HCT116 (cell line): ENCODE data around the gene MEGF6. TPM values are rescaled to one million over a fixed set of nuclear protein-coding genes. Genes with fewer than 3 reads are reported as not detected.

ENCODE experiments used
- ATAC-seq: fragments of 200-7000 bp; cut with Tn5 transposase; 2 replicates; pipeline ENCODE4 v1.9.1; 2020; ENCODE audit warnings: mild to moderate bottlenecking, moderate library complexity
- BruUV-seq: library from RNA; stranded (reverse); fragments of 400-500 nt; replicated peaks from 2 replicates; lab custom pipeline; 2021; lab: Mats Ljungman, UMichigan
- CTCF ChIA-PET: fragments of 300-600 bp; sonication (Branson Sonifier 250); formaldehyde crosslinking; loops from one replicate; lab custom pipeline; 2021; ENCODE audit warnings: antibody characterized with exemption; lab: Charles Lee
- POLR2A ChIA-PET: fragments of 300-600, 350-600 bp; sonication (Branson Sonifier 250); formaldehyde crosslinking; loops from one replicate; lab custom pipeline; 2021; ENCODE audit warnings: antibody characterized with exemption; lab: Charles Lee
- RAD21 ChIA-PET, 2 experiments: fragments of 300-600 bp; sonication (Branson Sonifier 250); formaldehyde crosslinking; loops; one replicate each; lab custom pipeline; 2023; ENCODE audit warnings: low total read pairs in 2 of 2; ENCODE audit not compliant: uncharacterized antibody in 2 of 2, unreplicated experiment in 2 of 2, low non-redundant PET in 1 of 2; lab: Charles Lee
- DNase-seq: peaks from one replicate; pipeline ENCODE4 v3.0.0-alpha.2; 2010; ENCODE audit warnings: low read depth, low spot score
- H2AFZ ChIP-seq: fragments of 200-600 bp; shearing (Covaris generic), sonication (generic); 2 replicates; pipeline ENCODE4 v1.6.1; 2017; ENCODE audit warnings: low read depth, mixed run types, mixed read lengths, antibody characterized with exemption, low read length; ENCODE audit not compliant: poor library complexity, severe bottlenecking
- H3K27ac ChIP-seq: 2 replicates; pipeline ENCODE4 v1.5.1; 2012; ENCODE audit warnings: low read depth, low read length
- H3K27me3 ChIP-seq: fragments of 200-600 bp; sonication (generic); 2 replicates; pipeline ENCODE4 v1.6.1; 2016; ENCODE audit warnings: mixed run types, low read length, mixed read lengths; ENCODE audit not compliant: insufficient read depth
- H3K36me3 ChIP-seq, 2 experiments: fragments of 200-500 bp in 1 of 2; fragments of 200-600 bp in 1 of 2; sonication (Bioruptor generic) in 1 of 2; sonication (generic) in 1 of 2; 2 replicates each; pipeline versions ENCODE4 v1.5.1 to v1.6.1; 2014 to 2016; ENCODE audit warnings: low read length in 2 of 2, inconsistent platforms in 1 of 2, mixed read lengths in 1 of 2, mixed run types in 1 of 2; ENCODE audit not compliant: insufficient read depth in 2 of 2, control insufficient read depth in 1 of 2
- H3K4me1 ChIP-seq, 2 experiments: fragments of 200-600 bp in 1 of 2; sonication (generic) in 1 of 2; 2 replicates each; pipeline versions ENCODE4 v1.5.1 to v1.6.1; 2012 to 2017; ENCODE audit warnings: low read length in 2 of 2, inconsistent platforms in 1 of 2, mild to moderate bottlenecking in 1 of 2, mixed read lengths in 1 of 2, mixed run types in 1 of 2, moderate library complexity in 1 of 2; ENCODE audit not compliant: insufficient read depth in 2 of 2, control insufficient read depth in 1 of 2
- H3K4me2 ChIP-seq: fragments of 200-600 bp; sonication (generic); 2 replicates; pipeline ENCODE4 v1.6.1; 2017; ENCODE audit warnings: mixed run types, low read length, mixed read lengths
- H3K4me3 ChIP-seq, 2 experiments: fragments of 200-600 bp in 1 of 2; sonication (generic) in 1 of 2; replicated peaks in 1 of 2; 2 replicates each; pipeline ENCODE4 v1.5.1; 2011 to 2016; ENCODE audit warnings: low read length in 2 of 2, control low read depth in 1 of 2, low read depth in 1 of 2, mild to moderate bottlenecking in 1 of 2, mixed read lengths in 1 of 2, mixed run types in 1 of 2
- H3K79me2 ChIP-seq: fragments of 200-600 bp; sonication (generic); 2 replicates; pipeline ENCODE4 v1.6.1; 2017; ENCODE audit warnings: mild to moderate bottlenecking, mixed run types, low read length, moderate library complexity, mixed read lengths; ENCODE audit not compliant: insufficient read depth
- H3K9ac ChIP-seq: fragments of 200-600 bp; sonication (generic); 2 replicates; pipeline ENCODE4 v1.6.1; 2016; ENCODE audit warnings: low read length, mixed read lengths
- H3K9me2 ChIP-seq: fragments of 200-600 bp; sonication (generic), shearing (Covaris generic); 2 replicates; pipeline ENCODE4 v1.6.1; 2017; ENCODE audit warnings: mixed run types, mild to moderate bottlenecking, moderate library complexity; ENCODE audit not compliant: insufficient read depth
- H3K9me3 ChIP-seq, 2 experiments: fragments of 200-500 bp in 1 of 2; fragments of 200-600 bp in 1 of 2; sonication (Bioruptor generic) in 1 of 2; sonication (generic) in 1 of 2; 2 replicates each; pipeline ENCODE4 v1.6.1; 2014 to 2017; ENCODE audit warnings: low read length in 2 of 2, mixed read lengths in 2 of 2, inconsistent platforms in 1 of 2, low read depth in 1 of 2, mild to moderate bottlenecking in 1 of 2, mixed run types in 1 of 2, moderate library complexity in 1 of 2; ENCODE audit not compliant: control insufficient read depth in 1 of 2, insufficient read depth in 1 of 2
- H4K20me1 ChIP-seq: fragments of 200-600 bp; sonication (generic), shearing (Covaris generic); 2 replicates; pipeline ENCODE4 v1.6.1; 2017; ENCODE audit warnings: mixed run types, mild to moderate bottlenecking, moderate library complexity; ENCODE audit not compliant: insufficient read depth
- CBX3 ChIP-seq: IDR thresholded peaks from 2 replicates; pipeline ENCODE4 v1.6.1; 2012; ENCODE audit warnings: low read depth
- CEBPB ChIP-seq: IDR thresholded peaks from 2 replicates; pipeline ENCODE4 v1.6.1; 2012; ENCODE audit warnings: low read depth
- EGR1 ChIP-seq: IDR thresholded peaks from 2 replicates; pipeline ENCODE4 v1.6.1; 2012; ENCODE audit warnings: low read depth
- EZH2 ChIP-seq: fragments of 200-600 bp; sonication (generic); IDR thresholded peaks from 2 replicates; pipeline ENCODE4 v1.6.1; 2017; ENCODE audit warnings: antibody characterized with exemption, mixed run types
- EZH2phosphoT487 ChIP-seq: fragments of 200-600 bp; IDR thresholded peaks from 2 replicates; pipeline ENCODE4 v1.6.1; 2018; ENCODE audit warnings: antibody characterized with exemption, borderline replicate concordance
- FOSL1 ChIP-seq: IDR thresholded peaks from 2 replicates; pipeline ENCODE4 v1.6.1; 2012; ENCODE audit warnings: low read depth
- JUND ChIP-seq: IDR thresholded peaks from 2 replicates; pipeline ENCODE4 v1.6.1; 2012
- POLR2A ChIP-seq: IDR thresholded peaks from 2 replicates; pipeline ENCODE4 v1.7.0; 2011; ENCODE audit warnings: borderline replicate concordance; ENCODE audit not compliant: insufficient read depth, insufficient read length; ENCODE audit errors: extremely low read depth
- POLR2AphosphoS5 ChIP-seq: IDR thresholded peaks from 2 replicates; pipeline ENCODE4 v1.6.1; 2011; ENCODE audit warnings: mild to moderate bottlenecking, low read depth, low read length, moderate library complexity
- RAD21 ChIP-seq: IDR thresholded peaks from 2 replicates; pipeline ENCODE4 v1.6.1; 2012; ENCODE audit warnings: low read depth, mild to moderate bottlenecking
- SP1 ChIP-seq: IDR thresholded peaks from 2 replicates; pipeline ENCODE4 v1.6.1; 2012; ENCODE audit warnings: low read depth
- SRF ChIP-seq: IDR thresholded peaks from 2 replicates; pipeline ENCODE4 v1.6.1; 2012; ENCODE audit warnings: low read depth
- TCF7L2 ChIP-seq: IDR thresholded peaks from 2 replicates; pipeline ENCODE4 v1.7.0; 2011; ENCODE audit warnings: borderline replicate concordance, inconsistent platforms; ENCODE audit not compliant: insufficient read depth, insufficient read length; ENCODE audit errors: extremely low read depth
- YY1 ChIP-seq: IDR thresholded peaks from 2 replicates; pipeline ENCODE4 v1.6.1; 2011; ENCODE audit warnings: low read length, low read depth, moderate library complexity, mild to moderate bottlenecking; ENCODE audit not compliant: insufficient replicate concordance; ENCODE audit errors: extremely low read depth
- ZFX ChIP-seq: fragments of 450-650 bp; IDR thresholded peaks from 2 replicates; pipeline ENCODE4 v1.6.1; 2017
- intact Hi-C: fragments of 100-400 bp; cut with micrococcal nuclease; formaldehyde crosslinking; loops from 2 replicates; pipeline ENCODE4 v1.10.0; 2022
- total RNA-seq: library from RNA; stranded (reverse); gene quantifications from one replicate; pipeline ENCODE4 v1.2.1, GENCODE V29; 2021; ENCODE audit not compliant: unreplicated experiment
- TF ChIP-seq, protein P1 (sequence below): IDR thresholded peaks from 2 replicates; pipeline ENCODE4 v1.6.1; 2012
- TF ChIP-seq, protein P2 (sequence below): IDR thresholded peaks from 2 replicates; pipeline ENCODE4 v1.6.1; 2011; ENCODE audit warnings: mild to moderate bottlenecking, low read length, moderate library complexity; ENCODE audit not compliant: insufficient replicate concordance; ENCODE audit errors: extremely low read depth
- TF ChIP-seq, protein P3 (sequence below): IDR thresholded peaks from 2 replicates; pipeline ENCODE4 v1.6.1; 2012
- TF ChIP-seq, protein P4 (sequence below), 3 experiments: fragments of 200-600 bp in 1 of 3; sonication (generic) in 1 of 3; IDR thresholded peaks in 2 of 3; conservative IDR thresholded peaks in 1 of 3; 2 replicates each; pipeline ENCODE4 v1.5.1; 2012 to 2017; ENCODE audit warnings: low read depth in 2 of 3, low read length in 2 of 3, antibody characterized with exemption in 1 of 3, borderline replicate concordance in 1 of 3, control low read depth in 1 of 3, mild to moderate bottlenecking in 1 of 3, mixed read lengths in 1 of 3, mixed run types in 1 of 3, moderate library complexity in 1 of 3; ENCODE audit not compliant: insufficient read depth in 1 of 3

Gene MEGF6
- total RNA-seq, 1 experiment from 2014 or later, result 47.6 TPM

DNA sequence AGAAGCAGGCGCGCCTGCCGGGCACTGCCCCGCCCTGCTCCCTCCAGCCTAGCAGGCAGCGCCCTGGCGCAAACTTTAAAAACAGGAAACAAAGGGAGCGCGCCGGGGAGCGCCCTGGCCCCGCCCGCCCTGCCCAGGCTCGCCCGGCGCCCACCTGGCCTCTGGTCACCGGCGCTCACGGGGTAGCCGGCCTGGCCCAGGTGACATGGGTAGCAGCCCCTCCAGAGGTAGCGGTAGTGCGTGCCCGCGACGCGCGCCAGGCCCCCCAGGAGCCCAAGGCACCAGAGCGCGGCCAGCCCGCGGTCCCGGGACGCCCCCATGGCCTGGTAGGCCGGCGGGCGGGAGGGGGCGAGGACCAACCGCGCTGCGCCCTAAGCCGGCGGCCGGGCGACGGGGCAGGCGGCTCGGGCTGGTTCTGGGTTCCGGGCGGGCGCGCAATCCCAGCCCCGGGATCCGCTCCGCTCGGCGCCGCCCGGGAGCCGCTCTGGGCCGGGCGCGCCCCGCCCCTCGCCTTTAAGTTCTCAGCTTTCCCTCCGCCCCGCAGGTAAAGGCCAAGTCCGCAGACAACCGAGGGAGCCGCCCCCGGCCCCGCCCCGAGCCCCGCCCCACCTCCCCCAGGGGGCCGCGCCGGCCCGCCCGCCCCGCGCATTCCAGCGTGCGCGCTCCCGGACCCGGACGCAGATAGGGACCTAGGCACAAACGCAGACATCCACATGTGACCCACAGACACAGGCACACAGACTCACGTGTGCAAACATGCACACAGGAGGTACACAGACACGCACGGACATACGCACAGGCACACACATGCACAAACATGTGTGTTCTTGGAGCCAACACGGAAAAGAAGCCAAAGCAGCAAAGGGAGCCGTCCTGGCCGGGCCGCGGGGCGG is 80.1 kb downstream of the MEGF6 start:
- POLR2A ChIA-PET, result interaction anchor here (1.4 kb wide), 1 partner anchor 8 kb away, joined by 3 read pairs; no protein-coding TSS in a partner anchor
- peak; percentile 61 for DNase-seq
- intact Hi-C loops, result loop anchor here (2.0 kb wide), 1 partner anchor 20 kb away; no protein-coding TSS in a partner anchor

More for the DNA sequence above, 80.1 kb downstream of the MEGF6 start:
- no peaks in the 10 kb centered on the region for H3K79me2 ChIP-seq
- no peaks in the 10 kb centered on the region for H3K36me3 ChIP-seq
- H4K20me1 ChIP-seq, result no peaks in the 10 kb centered on the region
- no TSS peak for BruUV-seq
- TF ChIP-seq RAD21 (no peak), TCF7L2 (no peak), JUND (no peak), POLR2AphosphoS5 (peak; percentile 85), YY1 (peak; percentile 38), CEBPB (no peak), EGR1 (no peak), POLR2A (no peak), CBX3 (no peak), EZH2phosphoT487 (no peak), EZH2 (no peak), FOSL1 (no peak), SP1 (no peak), ZFX (peak; percentile 58; the same call in 1 of the 2 replicates), SRF (no peak)
- TF ChIP-seq, protein P1, sequence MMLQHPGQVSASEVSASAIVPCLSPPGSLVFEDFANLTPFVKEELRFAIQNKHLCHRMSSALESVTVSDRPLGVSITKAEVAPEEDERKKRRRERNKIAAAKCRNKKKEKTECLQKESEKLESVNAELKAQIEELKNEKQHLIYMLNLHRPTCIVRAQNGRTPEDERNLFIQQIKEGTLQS, result no peak
- TF ChIP-seq, protein P2, sequence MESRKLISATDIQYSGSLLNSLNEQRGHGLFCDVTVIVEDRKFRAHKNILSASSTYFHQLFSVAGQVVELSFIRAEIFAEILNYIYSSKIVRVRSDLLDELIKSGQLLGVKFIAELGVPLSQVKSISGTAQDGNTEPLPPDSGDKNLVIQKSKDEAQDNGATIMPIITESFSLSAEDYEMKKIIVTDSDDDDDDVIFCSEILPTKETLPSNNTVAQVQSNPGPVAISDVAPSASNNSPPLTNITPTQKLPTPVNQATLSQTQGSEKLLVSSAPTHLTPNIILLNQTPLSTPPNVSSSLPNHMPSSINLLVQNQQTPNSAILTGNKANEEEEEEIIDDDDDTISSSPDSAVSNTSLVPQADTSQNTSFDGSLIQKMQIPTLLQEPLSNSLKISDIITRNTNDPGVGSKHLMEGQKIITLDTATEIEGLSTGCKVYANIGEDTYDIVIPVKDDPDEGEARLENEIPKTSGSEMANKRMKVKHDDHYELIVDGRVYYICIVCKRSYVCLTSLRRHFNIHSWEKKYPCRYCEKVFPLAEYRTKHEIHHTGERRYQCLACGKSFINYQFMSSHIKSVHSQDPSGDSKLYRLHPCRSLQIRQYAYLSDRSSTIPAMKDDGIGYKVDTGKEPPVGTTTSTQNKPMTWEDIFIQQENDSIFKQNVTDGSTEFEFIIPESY, result no peak
- TF ChIP-seq, protein P3, sequence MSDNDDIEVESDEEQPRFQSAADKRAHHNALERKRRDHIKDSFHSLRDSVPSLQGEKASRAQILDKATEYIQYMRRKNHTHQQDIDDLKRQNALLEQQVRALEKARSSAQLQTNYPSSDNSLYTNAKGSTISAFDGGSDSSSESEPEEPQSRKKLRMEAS, result no peak; the same call in 1 of the 2 replicates
- TF ChIP-seq, protein P4, sequence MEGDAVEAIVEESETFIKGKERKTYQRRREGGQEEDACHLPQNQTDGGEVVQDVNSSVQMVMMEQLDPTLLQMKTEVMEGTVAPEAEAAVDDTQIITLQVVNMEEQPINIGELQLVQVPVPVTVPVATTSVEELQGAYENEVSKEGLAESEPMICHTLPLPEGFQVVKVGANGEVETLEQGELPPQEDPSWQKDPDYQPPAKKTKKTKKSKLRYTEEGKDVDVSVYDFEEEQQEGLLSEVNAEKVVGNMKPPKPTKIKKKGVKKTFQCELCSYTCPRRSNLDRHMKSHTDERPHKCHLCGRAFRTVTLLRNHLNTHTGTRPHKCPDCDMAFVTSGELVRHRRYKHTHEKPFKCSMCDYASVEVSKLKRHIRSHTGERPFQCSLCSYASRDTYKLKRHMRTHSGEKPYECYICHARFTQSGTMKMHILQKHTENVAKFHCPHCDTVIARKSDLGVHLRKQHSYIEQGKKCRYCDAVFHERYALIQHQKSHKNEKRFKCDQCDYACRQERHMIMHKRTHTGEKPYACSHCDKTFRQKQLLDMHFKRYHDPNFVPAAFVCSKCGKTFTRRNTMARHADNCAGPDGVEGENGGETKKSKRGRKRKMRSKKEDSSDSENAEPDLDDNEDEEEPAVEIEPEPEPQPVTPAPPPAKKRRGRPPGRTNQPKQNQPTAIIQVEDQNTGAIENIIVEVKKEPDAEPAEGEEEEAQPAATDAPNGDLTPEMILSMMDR (IDR thresholded peaks at IDR 0.05 in 2 of 3, conservative IDR thresholded peaks at IDR 0.05 in 1 of 3; ENCODE audit: borderline replicate concordance in 1 of 3, insufficient read depth in 1 of 3, low read depth in 2 of 3, low read length in 2 of 3), result no peak
- CTCF ChIA-PET, result no interaction called here
- peaks cover 13 to 22% of the 10 kb centered on the region in 2 experiments for H3K4me1 ChIP-seq
- peak overlapping the region; percentile 57 to 70 for H3K4me3 ChIP-seq
- peak overlapping the region; percentile 98 for H3K4me2 ChIP-seq
- no peaks in the 10 kb centered on the region for H3K27me3 ChIP-seq
- H3K27ac ChIP-seq, result peak overlapping the region; percentile 81; the same call in 1 of the 2 replicates
- ATAC-seq, result peak; percentile 89
- H3K9ac ChIP-seq, result peak overlapping the region; percentile 70
- RAD21 ChIA-PET, result interaction anchor here in 1 of 2 experiments (1.4 kb wide), 1 partner anchor 78 kb away, joined by 3 read pairs; no protein-coding TSS in a partner anchor
- no peaks in the 10 kb centered on the region for H3K9me3 ChIP-seq
- no peak overlapping the region for H2AFZ ChIP-seq
- no peaks in the 10 kb centered on the region for H3K9me2 ChIP-seq
